Activated naive CD4-positive, alpha-beta T cell treated with anti-CD3 and anti-CD28 coated beads for 36 hours (primary cell): ENCODE measurements around the gene NOX3. TPM values are rescaled to one million over a fixed set of nuclear protein-coding genes. Genes with fewer than 3 reads are reported as not detected.

Experiments
- CTCF ChIA-PET: fragments of 350-600 bp; sonication (Branson Sonifier 250); formaldehyde crosslinking; loops from one replicate; lab custom pipeline; 2021; ENCODE audit warnings: antibody characterized with exemption; lab: Charles Lee
- DNase-seq: peaks from one replicate; pipeline ENCODE4 v3.0.0-alpha.2; 2020
- H3K27ac Mint-ChIP-seq: one replicate; pipeline ENCODE4 v1.8.0; 2021; ENCODE audit warnings: mild to moderate bottlenecking, mixed read lengths
- H3K27me3 Mint-ChIP-seq: one replicate; pipeline ENCODE4 v1.8.0; 2021; ENCODE audit warnings: low read depth, mixed read lengths
- H3K36me3 Mint-ChIP-seq: one replicate; pipeline ENCODE4 v1.8.0; 2021; ENCODE audit warnings: low read depth, mixed read lengths
- H3K4me1 Mint-ChIP-seq: one replicate; pipeline ENCODE4 v1.8.0; 2021; ENCODE audit warnings: low read depth, mixed read lengths
- H3K4me3 Mint-ChIP-seq: one replicate; pipeline ENCODE4 v1.8.0; 2021; ENCODE audit warnings: mild to moderate bottlenecking, moderate library complexity, mixed read lengths
- H3K9me3 Mint-ChIP-seq: one replicate; pipeline ENCODE4 v1.8.0; 2021; ENCODE audit warnings: mixed read lengths
- intact Hi-C: fragments of 100-400 bp; cut with micrococcal nuclease; formaldehyde crosslinking; loops from one replicate; pipeline ENCODE4 v1.15.1; 2023
- total RNA-seq, 2 experiments: library from RNA; stranded (reverse); gene quantifications; one replicate each; pipeline ENCODE4 v1.2.3, GENCODE V29; 2021

Gene NOX3, protein sequence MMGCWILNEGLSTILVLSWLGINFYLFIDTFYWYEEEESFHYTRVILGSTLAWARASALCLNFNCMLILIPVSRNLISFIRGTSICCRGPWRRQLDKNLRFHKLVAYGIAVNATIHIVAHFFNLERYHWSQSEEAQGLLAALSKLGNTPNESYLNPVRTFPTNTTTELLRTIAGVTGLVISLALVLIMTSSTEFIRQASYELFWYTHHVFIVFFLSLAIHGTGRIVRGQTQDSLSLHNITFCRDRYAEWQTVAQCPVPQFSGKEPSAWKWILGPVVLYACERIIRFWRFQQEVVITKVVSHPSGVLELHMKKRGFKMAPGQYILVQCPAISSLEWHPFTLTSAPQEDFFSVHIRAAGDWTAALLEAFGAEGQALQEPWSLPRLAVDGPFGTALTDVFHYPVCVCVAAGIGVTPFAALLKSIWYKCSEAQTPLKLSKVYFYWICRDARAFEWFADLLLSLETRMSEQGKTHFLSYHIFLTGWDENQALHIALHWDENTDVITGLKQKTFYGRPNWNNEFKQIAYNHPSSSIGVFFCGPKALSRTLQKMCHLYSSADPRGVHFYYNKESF
- not detected for total RNA-seq

DNA sequence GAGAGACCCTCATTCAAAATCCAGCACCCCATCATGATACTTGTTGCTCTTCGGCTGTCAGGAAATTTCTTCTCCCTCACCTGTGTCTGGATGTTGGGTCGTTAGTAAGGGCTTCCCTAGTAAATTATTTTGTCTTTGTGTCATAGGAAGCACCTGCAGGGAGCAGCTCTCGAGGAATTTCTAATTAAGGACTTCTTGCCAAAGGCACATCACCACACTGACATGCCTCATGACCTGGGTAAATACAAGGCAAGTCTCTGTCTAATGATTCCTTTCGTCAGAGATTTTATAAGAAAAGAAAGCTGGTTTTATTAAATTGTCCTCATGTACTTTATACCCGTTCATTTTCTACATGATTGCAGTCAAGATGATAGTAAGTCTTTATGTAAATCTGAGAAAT, at the start of gene NOX3:
Gene NOX3 (minus strand): TSS at position 74 of the 400 bp plus-strand sequence. CDS start 39 bp downstream, at position 35.
- H3K27ac Mint-ChIP-seq = no peak within 1 kb of the TSS
- no peaks in the 10 kb centered on the region for H3K36me3 Mint-ChIP-seq
- no peaks in the 10 kb centered on the region for H3K9me3 Mint-ChIP-seq
- intact Hi-C loops = no loop called here
- no peaks in the 10 kb centered on the region for H3K27me3 Mint-ChIP-seq
- H3K4me1 Mint-ChIP-seq = peaks cover 10% of the 10 kb centered on the region
- H3K4me3 Mint-ChIP-seq = no peak within 1 kb of the TSS
- CTCF ChIA-PET = no interaction called here
- DNase-seq = no peak

- Mint-ChIP-seq H3K9me3 (peaks cover 7% of the 10 kb centered on the region), H3K4me3 (no peak overlapping the region), H3K36me3 (peaks cover 4% of the 10 kb centered on the region), H3K27ac (no peak overlapping the region), H3K27me3 (no peaks in the 10 kb centered on the region), H3K4me1 (peaks cover 16% of the 10 kb centered on the region)
- intact Hi-C loops = no loop called here
- no peak for DNase-seq
- CTCF ChIA-PET = interaction anchor here (0.6 to 2.5 kb wide), 3 partner anchors 9 to 27 kb away, joined by 3 to 12 read pairs (median 3); no protein-coding TSS in a partner anchor
These were observed 49.4 kb upstream of the NOX3 start for GRCh38 chr6:155504848-155505607.

DNA sequence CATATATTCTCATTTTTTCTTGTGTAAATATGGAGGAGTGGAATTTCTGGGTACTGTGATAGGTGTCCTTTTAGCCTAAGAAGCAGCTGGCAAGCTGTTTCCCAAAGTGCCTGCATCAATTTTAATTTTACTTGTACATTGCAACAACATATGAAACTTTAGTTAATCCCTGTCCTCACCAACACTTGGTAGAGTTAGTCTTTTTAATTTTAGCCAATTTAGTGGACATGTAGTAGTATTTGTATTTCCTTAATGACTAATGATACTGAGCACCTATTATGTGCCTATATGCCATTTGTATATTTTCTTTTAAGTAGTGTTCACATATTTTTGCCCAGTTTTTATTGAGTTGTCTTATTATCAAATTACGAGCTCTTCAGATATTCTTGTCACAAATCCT, 46.8 kb upstream of the NOX3 start:
- H3K27ac Mint-ChIP-seq = no peak overlapping the region
- H3K9me3 Mint-ChIP-seq = peaks cover 7% of the 10 kb centered on the region
- no peak overlapping the region for H3K4me3 Mint-ChIP-seq
- DNase-seq = no peak
- peaks cover 4% of the 10 kb centered on the region for H3K36me3 Mint-ChIP-seq
- intact Hi-C loops = no loop called here
- CTCF ChIA-PET = interaction anchor here (1.4 to 1.7 kb wide), 2 partner anchors 10 to 27 kb away, joined by 4 to 5 read pairs; no protein-coding TSS in a partner anchor
- no peaks in the 10 kb centered on the region for H3K27me3 Mint-ChIP-seq
- peaks cover 21% of the 10 kb centered on the region for H3K4me1 Mint-ChIP-seq

DNA sequence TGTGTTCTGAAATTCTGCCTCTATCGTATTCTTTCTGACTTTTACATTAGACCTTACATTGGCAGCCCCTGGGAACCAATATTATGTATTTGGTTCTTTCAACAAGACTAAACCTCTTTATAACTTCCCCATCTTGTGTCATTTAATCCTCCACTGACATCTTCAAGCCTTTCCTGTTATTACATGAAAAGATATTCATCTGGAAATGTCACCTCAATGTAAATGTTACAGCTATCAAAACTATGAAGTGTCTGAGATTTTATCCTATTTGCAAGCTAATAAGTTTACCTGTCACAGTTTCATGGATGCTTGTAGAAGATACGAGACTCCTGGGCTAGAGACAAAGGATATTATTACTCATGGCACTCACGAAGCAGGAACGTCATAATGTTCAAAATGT, 43.9 kb upstream of the NOX3 start:
- DNase-seq = no peak
- H3K9me3 Mint-ChIP-seq = peaks cover 7% of the 10 kb centered on the region
- H3K27me3 Mint-ChIP-seq = no peaks in the 10 kb centered on the region
- H3K27ac Mint-ChIP-seq = no peak overlapping the region
- CTCF ChIA-PET = interaction anchor here (1.2 kb wide), 1 partner anchor 172 kb away, joined by 3 read pairs; no protein-coding TSS in a partner anchor
- H3K36me3 Mint-ChIP-seq = peaks cover 4% of the 10 kb centered on the region
- intact Hi-C loops = loop anchor here (10.0 kb wide), 1 partner anchor 325 kb away; no protein-coding TSS in a partner anchor
- peaks cover 24% of the 10 kb centered on the region for H3K4me1 Mint-ChIP-seq
- no peak overlapping the region for H3K4me3 Mint-ChIP-seq

DNA sequence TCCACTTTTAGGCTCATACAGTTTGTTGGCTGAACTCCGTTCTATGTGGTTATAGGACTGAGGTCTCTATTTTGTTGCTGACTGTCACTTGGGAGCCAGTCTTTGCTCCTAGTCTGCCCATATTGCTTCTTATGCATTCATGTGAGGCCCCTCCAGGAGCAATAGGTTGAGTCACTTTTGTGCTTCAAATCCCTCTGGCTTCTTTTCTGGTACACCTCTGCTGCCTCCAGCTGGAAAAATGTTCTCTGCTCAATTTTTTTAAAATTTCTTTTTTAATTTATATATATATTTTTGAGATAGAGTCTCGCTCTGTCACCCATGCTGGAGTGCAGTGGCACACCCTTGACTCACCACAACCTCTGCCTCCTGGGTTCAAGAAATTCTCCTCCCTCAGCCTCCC, 42.7 kb upstream of the NOX3 start:
- peaks cover 3% of the 10 kb centered on the region for H3K36me3 Mint-ChIP-seq
- no peak for DNase-seq
- intact Hi-C loops = loop anchor here (1.0 to 10.0 kb wide), 2 partner anchors 171 to 324 kb away; no protein-coding TSS in a partner anchor
- peaks cover 30% of the 10 kb centered on the region for H3K4me1 Mint-ChIP-seq
- no peak overlapping the region for H3K27ac Mint-ChIP-seq
- CTCF ChIA-PET = interaction anchor here (0.6 to 1.3 kb wide), 3 partner anchors 12 to 166 kb away, joined by 3 to 4 read pairs (median 4); no protein-coding TSS in a partner anchor
- no peak overlapping the region for H3K4me3 Mint-ChIP-seq
- H3K27me3 Mint-ChIP-seq = no peaks in the 10 kb centered on the region
- H3K9me3 Mint-ChIP-seq = peaks cover 7% of the 10 kb centered on the region

GRCh38 chr6:155497273-155497672, 41.6 kb upstream of the NOX3 start:
- H3K27ac Mint-ChIP-seq = no peak overlapping the region
- no peak overlapping the region for H3K4me3 Mint-ChIP-seq
- H3K4me1 Mint-ChIP-seq = peaks cover 41% of the 10 kb centered on the region
- peaks cover 8% of the 10 kb centered on the region for H3K9me3 Mint-ChIP-seq
- no peaks in the 10 kb centered on the region for H3K27me3 Mint-ChIP-seq
- DNase-seq = no peak
- no peaks in the 10 kb centered on the region for H3K36me3 Mint-ChIP-seq
- intact Hi-C loops = loop anchor here (10.0 kb wide), 1 partner anchor 322 kb away; no protein-coding TSS in a partner anchor
- CTCF ChIA-PET = interaction anchor here (0.6 to 3.3 kb wide), 7 partner anchors 8 to 488 kb away, joined by 3 to 12 read pairs (median 4); no protein-coding TSS in a partner anchor

GRCh38 chr6:155495011-155495768, 39.6 kb upstream of the NOX3 start:
- H3K36me3 Mint-ChIP-seq = no peaks in the 10 kb centered on the region
- H3K27ac Mint-ChIP-seq = no peak overlapping the region
- H3K9me3 Mint-ChIP-seq = peaks cover 8% of the 10 kb centered on the region
- peaks cover 41% of the 10 kb centered on the region for H3K4me1 Mint-ChIP-seq
- CTCF ChIA-PET = interaction anchor here (0.7 to 3.3 kb wide), 3 partner anchors 10 to 168 kb away, joined by 3 to 12 read pairs (median 6); no protein-coding TSS in a partner anchor
- intact Hi-C loops = loop anchor here (10.0 kb wide), 1 partner anchor 320 kb away; no protein-coding TSS in a partner anchor
- H3K27me3 Mint-ChIP-seq = no peaks in the 10 kb centered on the region
- DNase-seq = no peak
- H3K4me3 Mint-ChIP-seq = no peak overlapping the region

- DNase-seq = peak; percentile 53
- intact Hi-C loops = loop anchor here (1.0 to 10.0 kb wide), 4 partner anchors 18 to 319 kb away; no protein-coding TSS in a partner anchor
- Mint-ChIP-seq H3K36me3 (no peaks in the 10 kb centered on the region), H3K9me3 (peaks cover 8% of the 10 kb centered on the region), H3K27me3 (no peaks in the 10 kb centered on the region), H3K4me3 (no peak overlapping the region), H3K4me1 (peaks cover 41% of the 10 kb centered on the region), H3K27ac (peak overlapping the region; percentile 50)
- CTCF ChIA-PET = no interaction called here
These were observed 38.1 kb upstream of the NOX3 start for GRCh38 chr6:155493694-155494143.

- H3K9me3 Mint-ChIP-seq = peaks cover 8% of the 10 kb centered on the region
- H3K27ac Mint-ChIP-seq = peak overlapping the region; percentile 50
- H3K36me3 Mint-ChIP-seq = no peaks in the 10 kb centered on the region
- H3K27me3 Mint-ChIP-seq = no peaks in the 10 kb centered on the region
- no peak overlapping the region for H3K4me3 Mint-ChIP-seq
- H3K4me1 Mint-ChIP-seq = peaks cover 40% of the 10 kb centered on the region
- intact Hi-C loops = loop anchor here (1.0 to 10.0 kb wide), 4 partner anchors 18 to 318 kb away; no protein-coding TSS in a partner anchor
- no peak for DNase-seq
- CTCF ChIA-PET = no interaction called here
These were observed 37.5 kb upstream of the NOX3 start for GRCh38 chr6:155493026-155493693.

- DNase-seq = no peak
- H3K27ac Mint-ChIP-seq = no peak overlapping the region
- H3K9me3 Mint-ChIP-seq = peaks cover 8% of the 10 kb centered on the region
- no peaks in the 10 kb centered on the region for H3K36me3 Mint-ChIP-seq
- CTCF ChIA-PET = no interaction called here
- H3K4me3 Mint-ChIP-seq = no peak overlapping the region
- intact Hi-C loops = loop anchor here (10.0 kb wide), 1 partner anchor 317 kb away; no protein-coding TSS in a partner anchor
- no peaks in the 10 kb centered on the region for H3K27me3 Mint-ChIP-seq
- peaks cover 32% of the 10 kb centered on the region for H3K4me1 Mint-ChIP-seq
These were observed 36.6 kb upstream of the NOX3 start for GRCh38 chr6:155492061-155492735.
